DOHH2 (cell line): ENCODE data around the gene SEMA3E.

Experiments
- H3F3A ChIP-seq: fragments of 200-600 bp; sonication (generic), shearing (Covaris generic); 2 replicates; pipeline ENCODE4 v1.6.0; 2016; ENCODE audit warnings: antibody characterized with exemption, mild to moderate bottlenecking; ENCODE audit not compliant: control insufficient read depth, insufficient read depth
- H3K27ac ChIP-seq: fragments of 200-600 bp; sonication (generic); 2 replicates; pipeline ENCODE4 v1.5.1; 2014; ENCODE audit warnings: low read depth, mild to moderate bottlenecking, low read length, moderate library complexity
- H3K27me3 ChIP-seq: fragments of 200-600 bp; sonication (generic); 2 replicates; pipeline ENCODE4 v1.6.1; 2014; ENCODE audit warnings: mild to moderate bottlenecking, low read length, mixed read lengths; ENCODE audit not compliant: control insufficient read depth
- H3K36me3 ChIP-seq: fragments of 200-600 bp; sonication (generic); 2 replicates; pipeline ENCODE4 v1.6.1; 2014; ENCODE audit warnings: mild to moderate bottlenecking, low read length, moderate library complexity, mixed read lengths; ENCODE audit not compliant: control insufficient read depth
- H3K4me1 ChIP-seq: fragments of 200-600 bp; sonication (generic); 2 replicates; pipeline ENCODE4 v1.6.1; 2014; ENCODE audit warnings: mild to moderate bottlenecking, low read length, mixed read lengths; ENCODE audit not compliant: control insufficient read depth
- H3K4me2 ChIP-seq: fragments of 200-600 bp; sonication (generic); 2 replicates; pipeline ENCODE4 v1.6.0; 2014; ENCODE audit warnings: mild to moderate bottlenecking, low read length, moderate library complexity
- H3K4me3 ChIP-seq: fragments of 200-600 bp; sonication (generic); 2 replicates; pipeline ENCODE4 v1.5.1; 2014; ENCODE audit warnings: mild to moderate bottlenecking, low read length, mixed read lengths
- H3K79me2 ChIP-seq: fragments of 200-600 bp; sonication (generic); 2 replicates; pipeline ENCODE4 v1.6.1; 2014; ENCODE audit warnings: mild to moderate bottlenecking, low read length, mixed read lengths; ENCODE audit not compliant: control insufficient read depth
- H3K9me2 ChIP-seq: fragments of 200-600 bp; sonication (generic); replicated peaks from 2 replicates; pipeline ENCODE4 v1.6.1; 2014; ENCODE audit warnings: mild to moderate bottlenecking, low read length, mixed read lengths; ENCODE audit not compliant: control insufficient read depth
- H3K9me3 ChIP-seq: fragments of 200-600 bp; sonication (generic); 2 replicates; pipeline ENCODE4 v1.6.1; 2014; ENCODE audit warnings: antibody characterized with exemption, low read length, mixed read lengths; ENCODE audit not compliant: control insufficient read depth, insufficient read depth
- H4K20me1 ChIP-seq: fragments of 200-600 bp; sonication (generic); 2 replicates; pipeline ENCODE4 v1.6.0; 2014; ENCODE audit warnings: low read depth, mild to moderate bottlenecking, antibody characterized with exemption, low read length, moderate library complexity; ENCODE audit not compliant: control insufficient read depth, insufficient read depth
- CTCF ChIP-seq: fragments of 200-600 bp; sonication (generic); IDR thresholded peaks from one replicate; pipeline ENCODE4 v1.5.1; 2014; ENCODE audit warnings: antibody characterized with exemption, mild to moderate bottlenecking, low read depth, low read length; ENCODE audit not compliant: poor library complexity, severe bottlenecking
- EZH2phosphoT487 ChIP-seq: fragments of 200-600 bp; sonication (generic); IDR thresholded peaks from 2 replicates; pipeline ENCODE4 v1.6.1; 2017; ENCODE audit warnings: borderline replicate concordance, mild to moderate bottlenecking, antibody characterized with exemption, low read length, moderate library complexity, mixed read lengths

Gene SEMA3E

DNA sequence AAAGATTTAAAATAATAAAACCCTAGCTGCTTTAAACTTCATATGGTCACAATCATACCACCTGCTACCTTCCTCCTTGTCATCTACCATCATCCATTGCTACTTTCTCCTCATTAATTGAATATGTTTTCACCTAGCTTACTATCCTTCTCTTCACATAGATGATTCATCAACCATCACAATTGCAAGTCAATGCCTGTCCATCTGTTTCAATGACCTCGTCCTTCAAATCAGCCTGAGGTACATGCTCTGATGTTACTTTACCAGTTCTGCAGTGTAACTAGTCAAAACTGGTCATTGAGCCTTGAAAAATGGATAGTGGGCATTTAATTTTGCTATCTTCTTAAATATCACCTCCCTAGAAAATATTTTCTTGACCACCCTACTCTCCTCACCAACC lies 164.7 kb downstream of the SEMA3E start:
- H3K36me3 ChIP-seq: no peaks in the 10 kb centered on the region
- no peaks in the 10 kb centered on the region for H3K9me2 ChIP-seq
- H3F3A ChIP-seq: no peaks in the 10 kb centered on the region
- no peaks in the 10 kb centered on the region for H4K20me1 ChIP-seq
- H3K27me3 ChIP-seq: no peaks in the 10 kb centered on the region
- H3K4me2 ChIP-seq: no peak overlapping the region
- H3K4me1 ChIP-seq: no peaks in the 10 kb centered on the region
- H3K79me2 ChIP-seq: no peaks in the 10 kb centered on the region
- H3K9me3 ChIP-seq: no peaks in the 10 kb centered on the region
- TF ChIP-seq EZH2phosphoT487: no peak
- TF ChIP-seq CTCF: no peak
- H3K4me3 ChIP-seq: no peak overlapping the region
- no peak overlapping the region for H3K27ac ChIP-seq

GRCh38 chr7:83478616-83479015 lies 170.3 kb downstream of the SEMA3E start:
- H4K20me1 ChIP-seq: no peaks in the 10 kb centered on the region
- H3K9me2 ChIP-seq: no peaks in the 10 kb centered on the region
- H3K4me1 ChIP-seq: no peaks in the 10 kb centered on the region
- no peak overlapping the region for H3K27ac ChIP-seq
- no peaks in the 10 kb centered on the region for H3K27me3 ChIP-seq
- TF ChIP-seq CTCF (no peak), EZH2phosphoT487 (no peak)
- H3K9me3 ChIP-seq: no peaks in the 10 kb centered on the region
- no peaks in the 10 kb centered on the region for H3K36me3 ChIP-seq
- H3K4me3 ChIP-seq: no peak overlapping the region
- H3K79me2 ChIP-seq: no peaks in the 10 kb centered on the region
- no peak overlapping the region for H3K4me2 ChIP-seq
- no peaks in the 10 kb centered on the region for H3F3A ChIP-seq

GRCh38 chr7:83476511-83477050 lies 172.4 kb downstream of the SEMA3E start:
- TF ChIP-seq EZH2phosphoT487 (no peak), CTCF (no peak)
- Histone ChIP-seq H3K9me2 (no peaks in the 10 kb centered on the region), H3K4me2 (no peak overlapping the region), H3K79me2 (no peaks in the 10 kb centered on the region), H3K4me1 (no peaks in the 10 kb centered on the region), H3K4me3 (no peak overlapping the region), H3K27me3 (no peaks in the 10 kb centered on the region), H3K9me3 (no peaks in the 10 kb centered on the region), H3K27ac (no peak overlapping the region), H3K36me3 (no peaks in the 10 kb centered on the region), H4K20me1 (no peaks in the 10 kb centered on the region), H3F3A (no peaks in the 10 kb centered on the region)

GRCh38 chr7:83475420-83475819 lies 173.5 kb downstream of the SEMA3E start:
- Histone ChIP-seq H3F3A (no peaks in the 10 kb centered on the region), H3K9me2 (no peaks in the 10 kb centered on the region), H3K27me3 (no peaks in the 10 kb centered on the region), H3K36me3 (no peaks in the 10 kb centered on the region), H3K9me3 (no peaks in the 10 kb centered on the region), H3K4me3 (no peak overlapping the region), H3K27ac (no peak overlapping the region), H4K20me1 (no peaks in the 10 kb centered on the region), H3K4me2 (no peak overlapping the region), H3K4me1 (no peaks in the 10 kb centered on the region), H3K79me2 (no peaks in the 10 kb centered on the region)
- TF ChIP-seq EZH2phosphoT487 (no peak), CTCF (no peak)
